Stimulated activated CD4-positive, alpha-beta T cell treated with anti-CD3 and anti-CD28 coated beads, TNF-alpha, amount 100 ng/mL, for 1 hour (primary cell): ENCODE results near the gene MORN1.
A peak's percentile ranks its signal among the peaks of the same experiment; 100 is the strongest.
"Not testable (repeated sequence)": the region's sequence is repeated elsewhere in the genome, so short reads cannot be mapped to it uniquely, and the experiment has no call there.

Experiments used
- DNase-seq, 3 donors: peaks; one replicate each; pipeline ENCODE4 v3.0.0-alpha.2; 2020; ENCODE audit warnings: low read depth in 3 of 3, low spot score in 1 of 3

MORN1 gene

GRCh38 chr1:2391041-2391930, at the start of gene MORN1, which contains the start of gene RER1:
TSS of gene MORN1 (minus strand) at chr1:2391554. CDS start at chr1:2391533, 21 bp downstream.
TSS of gene RER1 (plus strand) at chr1:2391841. CDS start at chr1:2395791, 3,950 bp downstream.
- DNase-seq, result peak; percentile 95 to 98 (median 96)

GRCh38 chr1:2440346-2440745, 49.0 kb upstream of the MORN1 start:
- DNase-seq, result not testable (repeated sequence)

- no peak for DNase-seq
Observed at GRCh38 chr1:2439369-2439768, 48.0 kb upstream of the MORN1 start.

GRCh38 chr1:2438641-2439040, 47.3 kb upstream of the MORN1 start:
- no peak for DNase-seq

GRCh38 chr1:2438038-2438437, 46.7 kb upstream of the MORN1 start:
- no peak for DNase-seq

- no peak for DNase-seq
Observed at GRCh38 chr1:2437617-2438016, 46.3 kb upstream of the MORN1 start.

- DNase-seq, result no peak
Observed at GRCh38 chr1:2436876-2437275, 45.5 kb upstream of the MORN1 start.

- DNase-seq, result no peak
Observed at GRCh38 chr1:2435746-2436355, 44.5 kb upstream of the MORN1 start.

- no peak for DNase-seq
Observed at GRCh38 chr1:2435091-2435490, 43.7 kb upstream of the MORN1 start.

GRCh38 chr1:2433936-2434655, 42.7 kb upstream of the MORN1 start:
- no peak for DNase-seq

GRCh38 chr1:2433196-2433595, 41.8 kb upstream of the MORN1 start:
- DNase-seq, result no peak

- no peak for DNase-seq
Observed at GRCh38 chr1:2432441-2432844, 41.1 kb upstream of the MORN1 start.

GRCh38 chr1:2431518-2431917, 40.2 kb upstream of the MORN1 start:
- no peak for DNase-seq

- no peak for DNase-seq
Observed at GRCh38 chr1:2431103-2431502, 39.7 kb upstream of the MORN1 start.

- no peak for DNase-seq
Observed at GRCh38 chr1:2430592-2430973, 39.2 kb upstream of the MORN1 start.

- DNase-seq, result no peak
Observed at GRCh38 chr1:2429780-2430591, 38.6 kb upstream of the MORN1 start.

GRCh38 chr1:2428490-2428889, 37.1 kb upstream of the MORN1 start:
- no peak for DNase-seq

GRCh38 chr1:2427976-2428375, 36.6 kb upstream of the MORN1 start:
- DNase-seq, result no peak

GRCh38 chr1:2427051-2427450, 35.7 kb upstream of the MORN1 start:
- no peak for DNase-seq

GRCh38 chr1:2426540-2426939, 35.2 kb upstream of the MORN1 start:
- no peak for DNase-seq

- no peak for DNase-seq
Observed at GRCh38 chr1:2425892-2426291, 34.5 kb upstream of the MORN1 start.
